Retina (tissue), 1 donor: ENCODE data around the gene ARHGAP22.

Experiments
- DNase-seq: peaks from one replicate; pipeline ENCODE4 v3.0.0-alpha.2; 2016

The ARHGAP22 gene

GRCh38 chr10:48526011-48526821, 78.7 kb downstream of the ARHGAP22 start:
- peak; percentile 40 for DNase-seq

- no peak for DNase-seq
These were observed 79.8 kb downstream of the ARHGAP22 start for GRCh38 chr10:48525113-48525512.

DNA sequence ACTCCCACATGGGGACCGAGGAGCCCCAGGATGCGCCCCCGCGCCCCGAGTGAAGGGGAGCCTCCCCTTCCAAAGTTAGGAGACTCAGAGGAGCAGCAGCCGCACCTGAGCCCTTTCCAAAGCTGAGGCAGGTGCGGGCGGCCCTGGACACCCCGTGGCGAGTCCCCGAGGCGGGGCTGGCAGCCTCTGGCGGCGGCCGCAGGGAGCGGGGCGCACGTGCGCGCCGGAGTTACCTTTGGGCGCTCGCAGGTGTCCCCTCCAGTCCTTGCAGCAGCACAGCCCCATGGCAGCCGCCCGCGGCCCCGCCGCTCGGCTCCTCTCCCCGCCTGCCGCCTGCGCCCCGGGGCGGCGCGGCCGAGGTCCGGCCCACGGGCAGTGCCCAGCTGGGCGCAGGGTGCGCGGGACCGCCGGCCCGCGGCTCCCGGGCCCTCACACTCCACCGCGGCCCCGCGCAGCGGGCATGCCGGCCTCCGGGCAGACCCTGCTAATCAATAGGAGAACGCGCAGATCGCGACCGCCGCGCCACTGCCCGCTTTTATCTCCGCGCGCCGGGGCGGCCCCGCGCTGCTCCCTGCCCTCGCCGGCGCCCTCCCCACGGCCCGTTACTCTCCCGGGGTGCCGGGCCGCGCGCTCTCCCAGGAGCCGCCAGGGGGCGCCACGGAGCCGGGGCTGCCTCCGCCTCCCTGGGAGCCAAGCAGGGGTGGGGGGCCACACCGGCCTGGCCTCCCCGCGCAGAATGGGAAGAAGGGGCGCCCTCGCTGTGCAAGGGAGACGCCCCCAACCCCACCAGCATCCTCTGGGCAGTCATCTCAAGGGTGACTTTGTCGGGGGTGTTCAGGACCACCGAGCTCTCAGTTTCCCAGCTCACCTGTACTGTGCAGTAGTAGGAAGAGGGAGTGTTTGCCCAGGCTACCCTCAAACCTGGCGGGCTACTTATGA, 80.8 kb downstream of the ARHGAP22 start:
- peak; percentile 63 for DNase-seq

DNA sequence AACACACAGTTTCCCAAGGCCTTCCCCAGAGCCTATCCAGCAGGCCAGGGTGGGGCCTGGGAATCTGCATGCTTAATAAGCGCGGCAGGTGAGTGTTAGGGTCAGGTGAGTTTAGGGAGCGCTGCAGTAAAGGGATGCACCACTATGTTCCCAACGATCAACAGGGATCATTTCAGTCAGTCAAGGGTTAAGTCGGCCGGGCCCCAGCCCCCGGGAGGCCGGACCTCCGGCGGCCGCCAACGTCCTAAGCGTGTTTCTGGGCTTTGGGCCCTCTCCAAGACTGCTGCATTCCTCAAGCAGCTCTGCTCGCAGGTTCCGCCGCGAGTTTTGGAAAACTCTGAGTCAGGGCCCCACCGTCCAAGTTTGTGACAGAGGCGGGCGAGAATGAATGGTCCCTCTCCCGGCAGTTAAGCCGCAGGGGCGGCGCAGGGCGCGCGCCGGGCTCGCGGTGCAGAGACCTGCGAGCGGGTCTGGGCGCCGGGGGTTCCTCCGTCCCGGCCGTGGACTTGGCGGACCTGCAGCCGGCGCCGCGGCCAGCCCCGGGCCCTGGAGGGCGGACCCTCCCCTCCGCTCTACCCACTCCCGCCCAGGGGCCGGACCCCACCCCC, 81.6 kb downstream of the ARHGAP22 start:
- peak; percentile 54 for DNase-seq

- no peak for DNase-seq
These were observed 82.7 kb downstream of the ARHGAP22 start for GRCh38 chr10:48522011-48522765.

GRCh38 chr10:48520594-48520993, 84.3 kb downstream of the ARHGAP22 start:
- peak; percentile 25 for DNase-seq

DNA sequence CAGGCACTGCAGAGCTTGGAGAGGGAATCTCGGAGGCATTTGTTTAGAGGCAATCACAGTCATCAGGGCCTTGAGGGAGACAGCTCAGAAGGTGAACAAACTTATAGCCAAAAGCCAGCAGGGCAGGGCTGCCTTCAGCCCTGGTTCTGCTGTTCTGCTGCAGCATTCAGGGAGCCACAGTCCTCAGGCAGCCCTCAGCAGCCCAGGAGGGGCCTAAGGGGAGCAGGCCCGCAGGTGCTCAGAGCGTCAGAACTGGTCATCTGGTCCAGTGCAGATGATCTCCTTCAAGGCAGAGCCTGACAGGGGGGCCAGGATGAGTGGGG, 84.7 kb downstream of the ARHGAP22 start:
- DNase-seq, result no peak

GRCh38 chr10:48519481-48520183, 85.2 kb downstream of the ARHGAP22 start:
- no peak for DNase-seq

DNA sequence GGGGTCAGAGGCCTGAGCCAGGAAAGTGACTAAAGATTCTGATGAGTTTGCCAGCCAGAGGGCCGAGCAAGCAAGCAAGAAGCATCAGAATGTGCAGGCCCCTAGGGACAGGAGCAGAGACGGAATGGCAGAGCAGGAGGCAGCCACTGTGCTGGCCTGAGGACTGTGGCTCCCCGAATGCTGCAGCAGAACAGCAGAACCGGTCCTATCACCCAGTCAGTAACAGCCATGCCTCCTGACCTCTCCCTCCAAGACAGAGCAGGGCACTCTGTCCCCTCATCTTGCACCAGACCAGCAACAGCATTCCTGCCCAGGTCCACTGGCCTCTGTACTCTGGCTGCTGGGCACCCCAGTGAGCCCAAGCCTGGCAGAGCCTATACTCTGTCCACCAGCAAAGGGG, 85.9 kb downstream of the ARHGAP22 start:
- no peak for DNase-seq

DNA sequence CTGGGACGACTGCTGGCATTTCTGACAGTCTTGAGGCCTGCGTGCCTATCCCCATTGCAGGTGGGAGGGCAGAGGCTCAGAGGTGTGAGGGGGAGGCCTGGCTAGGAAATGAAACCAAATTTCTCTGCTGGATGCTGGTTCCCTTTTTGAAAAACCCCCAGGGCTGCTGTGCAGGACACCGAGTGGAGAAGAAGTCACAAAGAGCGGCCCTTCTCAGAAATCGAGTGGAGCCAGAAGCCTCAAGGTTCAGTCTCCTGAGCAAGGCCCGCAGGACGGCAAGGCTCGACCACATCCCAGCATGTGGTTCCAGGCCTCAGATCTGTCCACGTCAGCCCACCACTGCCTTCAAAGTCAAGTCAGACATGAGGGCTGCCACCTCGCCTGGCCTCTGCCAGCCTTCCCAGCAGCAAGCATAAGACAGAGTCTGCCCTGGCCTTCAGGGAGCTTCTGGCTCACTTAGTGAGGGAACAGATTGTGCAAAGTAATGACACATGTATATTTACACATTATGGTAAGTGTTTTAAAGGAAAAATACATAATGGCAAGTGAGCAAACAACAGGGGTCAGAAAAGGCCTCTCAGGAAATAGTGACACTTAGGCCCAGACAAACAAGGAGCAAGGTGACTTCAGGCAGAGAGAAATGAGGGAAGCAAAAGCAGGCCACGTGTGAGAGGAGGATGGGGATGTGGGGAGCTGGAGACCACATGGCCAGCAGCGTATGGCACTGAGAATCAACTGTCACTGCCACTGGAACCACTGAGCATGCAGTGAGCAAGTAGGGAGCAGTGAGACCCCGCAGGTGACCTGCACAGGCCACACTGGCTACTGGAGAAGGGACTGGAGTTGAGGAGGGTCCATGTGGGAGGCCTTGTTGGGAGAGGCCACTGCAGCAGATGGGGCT, 86.7 kb downstream of the ARHGAP22 start:
- no peak for DNase-seq

DNA sequence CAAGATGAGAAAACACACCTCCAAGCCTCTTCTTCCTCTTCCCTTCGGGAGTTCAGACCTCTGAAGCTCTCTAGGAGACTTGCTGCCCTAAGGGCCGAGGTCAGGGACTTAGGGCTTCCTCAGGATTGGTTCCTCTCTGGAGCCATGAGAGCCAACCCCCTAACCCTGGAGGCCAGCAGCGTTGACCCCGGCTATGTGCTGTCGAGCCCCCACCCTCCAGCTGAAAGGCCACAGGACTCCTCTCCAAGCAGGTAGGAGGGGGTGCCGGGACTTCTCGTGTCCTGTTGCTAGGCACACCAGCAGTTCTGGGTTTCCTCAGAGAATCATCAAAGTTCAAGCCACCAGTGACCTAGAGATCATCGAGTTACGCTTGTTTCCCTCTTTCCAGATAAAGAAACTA, 87.4 kb downstream of the ARHGAP22 start:
- no peak for DNase-seq

DNA sequence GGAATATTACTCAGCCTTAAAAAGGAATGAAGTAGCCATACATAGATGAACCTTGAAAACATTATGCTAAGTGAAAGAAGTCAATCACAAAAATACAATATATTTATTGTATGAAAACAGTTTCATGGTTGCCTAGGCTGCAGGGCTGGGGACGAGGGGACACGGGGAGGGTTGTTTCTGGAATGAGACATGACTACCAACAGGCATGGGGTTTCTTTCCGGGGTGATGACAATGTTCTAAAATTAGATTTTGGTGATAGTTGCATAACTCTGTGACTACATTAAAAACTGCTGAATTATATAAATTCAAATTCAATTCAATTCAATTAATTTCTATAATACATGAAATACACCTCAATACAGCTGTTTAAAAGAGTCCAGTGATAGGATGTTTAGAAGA, 88.0 kb downstream of the ARHGAP22 start:
- no peak for DNase-seq

DNA sequence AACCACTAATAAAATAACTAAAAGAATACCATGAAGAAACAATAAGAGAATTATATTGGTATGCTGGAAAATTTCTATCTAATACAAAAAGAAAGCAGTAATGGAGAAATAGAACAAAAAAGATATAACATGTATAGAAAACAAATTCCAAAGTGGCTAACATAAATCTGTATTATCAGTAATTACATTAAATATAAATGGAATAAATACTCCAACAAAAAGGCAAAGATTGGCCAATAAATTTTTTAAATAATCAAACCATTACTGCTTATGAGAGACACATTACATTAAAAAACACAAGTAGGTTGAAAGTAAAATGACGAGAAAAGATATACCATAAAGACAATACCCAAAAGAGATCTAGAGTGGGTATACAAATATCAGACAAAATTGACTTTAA, 90.0 kb downstream of the ARHGAP22 start:
- no peak for DNase-seq

- no peak for DNase-seq
These were observed 90.6 kb downstream of the ARHGAP22 start for GRCh38 chr10:48514255-48514654.

DNA sequence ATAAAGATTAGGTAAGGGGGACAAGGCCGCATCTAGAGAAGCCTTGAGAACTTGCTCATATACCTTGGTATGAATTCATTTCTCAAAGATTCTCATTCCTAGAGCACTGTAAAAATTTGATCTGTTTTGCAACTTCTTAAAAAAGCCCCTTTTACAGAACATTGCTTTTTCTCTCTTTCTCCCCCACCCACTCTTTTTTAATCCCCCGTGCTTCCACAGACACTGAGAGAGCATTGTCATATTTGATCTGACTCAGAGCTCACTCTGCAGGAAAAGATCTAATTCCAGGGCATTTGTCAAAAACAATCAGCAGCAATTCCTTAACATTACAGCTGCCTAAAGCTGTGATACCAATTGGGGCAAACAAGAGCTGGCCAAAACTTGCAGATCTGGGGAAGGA, 92.0 kb downstream of the ARHGAP22 start:
- no peak for DNase-seq

DNA sequence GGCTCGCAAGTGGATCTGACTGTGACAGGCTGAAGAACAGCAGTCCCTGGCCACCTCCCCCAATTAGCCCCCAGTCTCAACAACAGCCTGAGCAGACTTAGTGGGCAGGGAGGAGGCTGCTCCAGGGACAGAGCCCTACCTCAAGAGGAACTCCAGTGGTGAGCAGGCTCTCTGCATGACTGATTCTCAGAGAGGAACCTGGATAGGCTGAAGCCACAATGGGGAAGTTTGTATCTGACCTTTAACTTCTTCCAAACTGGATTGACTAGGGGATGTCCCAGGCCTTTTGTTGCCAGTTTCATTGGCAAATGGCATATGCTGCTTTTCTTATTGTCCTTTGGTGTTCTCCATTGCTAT, 93.0 kb downstream of the ARHGAP22 start:
- no peak for DNase-seq

DNA sequence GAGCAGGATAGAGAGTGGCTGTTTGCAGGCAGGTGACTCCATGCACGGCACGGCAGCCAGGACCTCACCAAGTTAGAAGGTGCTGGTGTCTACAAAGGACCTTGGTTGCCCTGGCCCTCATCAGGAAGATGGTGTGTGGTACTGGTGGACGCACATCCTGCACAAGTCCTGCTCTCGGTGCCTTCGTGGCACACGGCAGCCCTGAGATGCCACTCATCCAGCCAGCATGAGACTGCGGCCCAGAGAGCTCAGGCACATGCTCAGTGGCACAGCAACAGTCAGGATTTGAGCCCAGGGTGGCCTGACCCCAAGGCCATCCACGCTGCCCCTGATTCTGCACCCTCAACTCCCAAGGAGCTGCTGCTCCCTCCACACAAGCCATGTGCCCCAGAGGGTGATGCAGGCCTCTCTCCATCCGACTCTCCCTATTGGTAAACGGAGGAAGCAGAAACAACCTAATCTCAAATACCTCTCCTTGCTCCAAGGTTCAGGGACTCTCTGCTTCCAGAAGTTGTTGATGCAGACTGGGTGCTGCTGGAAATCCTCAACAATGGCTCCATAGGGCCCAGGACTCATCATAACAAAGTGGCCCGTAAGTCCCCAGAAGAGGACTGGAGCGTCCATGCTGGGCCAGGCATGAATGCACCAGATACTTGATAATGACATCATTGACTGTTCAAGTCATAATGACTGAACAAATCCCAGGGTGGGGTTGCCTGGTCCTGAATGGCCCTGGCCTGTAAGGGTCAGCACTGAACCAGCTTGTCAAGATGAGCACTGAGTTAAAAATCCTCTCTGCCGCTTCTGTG, 93.6 kb downstream of the ARHGAP22 start:
- DNase-seq, result no peak

DNA sequence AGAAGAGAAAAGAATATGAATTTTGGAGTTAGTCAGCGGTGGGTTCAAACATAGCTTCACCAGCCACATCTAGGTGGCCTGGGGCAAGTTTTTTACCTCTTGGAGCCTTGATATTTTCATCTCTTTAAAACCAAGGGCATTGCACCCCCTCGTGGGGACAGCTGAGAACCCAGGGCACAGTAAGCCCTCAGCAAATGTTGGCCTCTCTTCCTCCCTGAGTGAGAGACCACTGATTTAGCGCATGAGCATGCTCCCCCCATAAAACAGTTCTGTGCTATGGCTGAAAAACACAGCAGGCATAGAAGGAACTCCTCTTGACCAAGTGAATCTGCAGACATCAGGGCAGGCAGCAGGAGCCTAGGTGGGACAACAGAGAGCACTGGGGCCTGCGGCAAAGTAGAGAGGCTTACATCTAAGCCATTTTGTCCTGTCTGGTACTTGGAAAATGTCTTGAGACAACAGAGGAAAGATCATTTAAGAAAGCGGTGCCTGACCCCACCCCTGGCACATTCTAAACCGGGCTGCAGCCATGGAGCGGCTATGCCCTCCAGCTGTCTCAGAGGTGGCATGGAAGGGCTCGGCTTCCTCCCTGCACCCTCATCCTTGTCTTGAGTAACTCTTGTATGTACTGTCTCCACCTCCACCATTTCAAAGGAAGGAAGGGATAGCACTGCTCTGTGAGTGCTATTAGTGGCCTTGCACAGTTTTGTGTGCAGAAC, 94.7 kb downstream of the ARHGAP22 start:
- DNase-seq, result no peak
